IPS-20b (cell line): ENCODE measurements around the gene FAM13B.

Source experiments
- H3K27ac ChIP-seq: one replicate; pipeline ENCODE4 v1.5.1; 2013; ENCODE audit warnings: low read length
- H3K27me3 ChIP-seq: 2 replicates; pipeline ENCODE4 v1.6.1; 2013; ENCODE audit warnings: mild to moderate bottlenecking, low read length, inconsistent platforms; ENCODE audit not compliant: insufficient read depth
- H3K36me3 ChIP-seq: 2 replicates; pipeline ENCODE4 v1.6.1; 2013; ENCODE audit warnings: low read depth, mild to moderate bottlenecking, inconsistent platforms, low read length, moderate library complexity; ENCODE audit not compliant: insufficient read depth
- H3K4me1 ChIP-seq: 2 replicates; pipeline ENCODE4 v1.6.1; 2013; ENCODE audit warnings: mild to moderate bottlenecking, control low read depth, inconsistent platforms, low read length, moderate library complexity; ENCODE audit not compliant: insufficient read depth
- H3K4me3 ChIP-seq: 2 replicates; pipeline ENCODE4 v1.5.1; 2013; ENCODE audit warnings: mild to moderate bottlenecking, low read length, inconsistent platforms
- H3K9ac ChIP-seq: 2 replicates; pipeline ENCODE4 v1.6.1; 2013; ENCODE audit warnings: low read depth, mild to moderate bottlenecking, inconsistent platforms, low read length, moderate library complexity
- H3K9me3 ChIP-seq: 2 replicates; pipeline ENCODE4 v1.6.1; 2013; ENCODE audit warnings: mild to moderate bottlenecking, low read depth, low read length, inconsistent platforms; ENCODE audit not compliant: insufficient read depth

The FAM13B gene

DNA sequence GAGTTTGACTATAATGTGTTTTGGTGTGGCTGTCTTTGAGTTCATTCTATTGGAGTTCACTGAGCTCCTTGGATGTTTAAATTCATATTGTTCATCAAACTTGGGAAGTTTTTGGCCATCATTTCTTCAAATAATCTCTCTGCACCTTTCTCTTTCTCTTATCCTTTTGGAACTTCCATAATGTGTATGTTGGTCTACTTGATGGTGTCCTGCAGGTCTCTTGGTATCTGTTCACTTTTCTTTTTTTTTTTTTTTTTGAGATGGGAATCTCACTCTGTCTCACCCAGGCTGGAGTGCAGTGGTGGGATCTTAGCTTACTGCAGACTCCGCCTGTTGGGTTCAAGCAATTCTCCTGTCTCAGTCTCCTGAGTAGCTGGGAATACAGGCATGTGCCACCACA lies 116.0 kb downstream of the FAM13B start:
- Histone ChIP-seq H3K9me3 (no peaks in the 10 kb centered on the region; the same call in none of the 2 replicates), H3K9ac (no peak overlapping the region), H3K36me3 (no peaks in the 10 kb centered on the region), H3K4me1 (no peaks in the 10 kb centered on the region), H3K27ac (no peak overlapping the region), H3K27me3 (no peaks in the 10 kb centered on the region), H3K4me3 (no peak overlapping the region)

GRCh38 chr5:137914758-137915157 lies 118.1 kb downstream of the FAM13B start:
- Histone ChIP-seq H3K4me1 (no peaks in the 10 kb centered on the region), H3K27me3 (no peaks in the 10 kb centered on the region), H3K9me3 (no peaks in the 10 kb centered on the region; the same call in none of the 2 replicates), H3K27ac (no peak overlapping the region), H3K36me3 (no peaks in the 10 kb centered on the region), H3K4me3 (no peak overlapping the region), H3K9ac (no peak overlapping the region)

DNA sequence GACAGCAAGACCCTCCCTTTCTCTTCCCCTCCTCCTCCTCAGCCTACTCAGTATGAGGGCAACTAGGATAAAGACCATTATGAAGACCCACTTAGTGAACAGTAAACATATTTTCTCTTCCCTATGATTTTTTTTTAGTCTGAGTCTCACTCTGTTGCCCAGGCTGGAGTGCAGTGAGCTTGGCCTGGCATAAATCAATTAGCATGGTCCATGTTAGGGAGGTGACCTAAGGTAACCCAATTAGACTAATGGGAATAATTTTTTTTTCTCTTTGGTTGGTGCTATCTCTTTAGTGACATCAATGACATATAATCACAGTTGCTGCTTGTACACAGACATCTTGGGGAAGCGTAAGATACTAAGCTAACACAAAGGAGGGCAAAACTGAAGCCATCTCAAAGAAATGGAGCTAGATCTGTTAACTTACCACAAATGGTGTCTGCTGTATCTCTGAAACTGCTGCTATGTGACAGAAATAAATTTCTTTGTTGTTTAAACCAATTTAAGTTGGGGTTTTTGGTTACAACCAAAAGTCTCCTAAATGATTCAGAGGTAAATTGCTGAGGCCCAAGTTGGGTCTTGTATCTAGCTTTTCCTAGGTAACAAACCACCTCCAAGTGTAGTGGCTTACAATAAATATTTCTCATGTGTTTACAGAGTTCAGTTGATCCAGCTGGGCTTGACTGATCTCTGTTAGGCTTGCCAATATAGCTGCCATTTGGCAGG lies 130.3 kb downstream of the FAM13B start:
- H3K4me1 ChIP-seq, result no peaks in the 10 kb centered on the region
- H3K9ac ChIP-seq, result no peak overlapping the region
- H3K9me3 ChIP-seq, result no peaks in the 10 kb centered on the region
- no peaks in the 10 kb centered on the region for H3K36me3 ChIP-seq
- no peak overlapping the region for H3K4me3 ChIP-seq
- H3K27me3 ChIP-seq, result no peaks in the 10 kb centered on the region
- no peak overlapping the region for H3K27ac ChIP-seq

DNA sequence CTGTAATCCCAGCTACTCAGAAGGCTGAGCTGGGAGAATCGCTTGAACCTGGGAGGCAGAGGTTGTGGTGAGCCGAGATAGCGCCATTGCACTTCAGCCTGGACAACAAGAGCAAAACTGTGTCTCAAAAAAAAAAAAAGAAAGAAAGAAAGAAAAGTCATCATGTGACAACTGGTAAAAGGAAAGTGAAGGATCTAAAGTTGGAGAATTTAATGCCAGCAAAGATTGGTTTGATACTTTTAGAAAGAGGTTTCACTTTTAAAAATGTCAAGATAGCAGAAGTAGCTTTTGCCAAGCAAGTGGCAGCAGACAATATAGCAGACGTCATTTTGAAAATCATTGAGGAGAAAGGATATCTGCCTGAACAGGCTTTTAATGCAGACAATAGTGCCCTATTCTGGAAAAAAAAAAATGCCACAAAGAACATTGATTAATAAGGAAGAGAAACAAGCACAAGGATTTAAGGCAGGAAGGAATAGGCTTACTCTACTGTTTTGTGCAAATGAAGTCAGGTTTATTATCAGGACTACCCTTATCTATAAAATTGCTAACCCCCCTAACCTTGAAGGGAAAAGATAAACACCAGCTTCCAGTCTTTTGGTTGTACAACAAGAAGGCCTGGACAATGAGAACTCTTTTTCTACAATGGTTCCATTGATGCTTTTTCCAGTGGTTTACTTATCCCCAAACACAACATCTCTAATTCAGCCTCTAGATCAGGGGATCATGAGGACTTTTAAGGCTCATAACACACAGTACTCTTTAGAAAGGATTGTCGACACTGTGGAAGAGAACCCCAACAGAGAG lies 131.7 kb downstream of the FAM13B start:
- Histone ChIP-seq H3K9ac (no peak overlapping the region), H3K4me1 (no peaks in the 10 kb centered on the region), H3K4me3 (no peak overlapping the region), H3K36me3 (no peaks in the 10 kb centered on the region), H3K27ac (no peak overlapping the region), H3K27me3 (no peaks in the 10 kb centered on the region), H3K9me3 (no peaks in the 10 kb centered on the region)

GRCh38 chr5:137899493-137899892 lies 133.4 kb downstream of the FAM13B start:
- H3K4me3 ChIP-seq, result no peak overlapping the region
- H3K27me3 ChIP-seq, result no peaks in the 10 kb centered on the region
- no peaks in the 10 kb centered on the region for H3K9me3 ChIP-seq
- H3K36me3 ChIP-seq, result no peaks in the 10 kb centered on the region
- H3K9ac ChIP-seq, result no peak overlapping the region
- no peaks in the 10 kb centered on the region for H3K4me1 ChIP-seq
- no peak overlapping the region for H3K27ac ChIP-seq

GRCh38 chr5:137896560-137896959 lies 136.3 kb downstream of the FAM13B start:
- Histone ChIP-seq H3K9me3 (no peaks in the 10 kb centered on the region), H3K4me3 (no peak overlapping the region), H3K27ac (no peak overlapping the region), H3K27me3 (no peaks in the 10 kb centered on the region), H3K9ac (no peak overlapping the region), H3K36me3 (no peaks in the 10 kb centered on the region), H3K4me1 (no peaks in the 10 kb centered on the region)

- Histone ChIP-seq H3K36me3 (no peaks in the 10 kb centered on the region), H3K9me3 (no peaks in the 10 kb centered on the region), H3K27ac (no peak overlapping the region), H3K4me3 (no peak overlapping the region), H3K4me1 (peaks cover under 1% of the 10 kb centered on the region; the same call in 1 of the 2 replicates), H3K27me3 (no peaks in the 10 kb centered on the region), H3K9ac (no peak overlapping the region)
These were observed 138.3 kb downstream of the FAM13B start for GRCh38 chr5:137894586-137894985.

- no peak overlapping the region for H3K4me3 ChIP-seq
- H3K9ac ChIP-seq, result no peak overlapping the region
- peaks cover 10% of the 10 kb centered on the region; the same call in 1 of the 2 replicates for H3K4me1 ChIP-seq
- H3K27ac ChIP-seq, result no peak overlapping the region
- no peaks in the 10 kb centered on the region for H3K27me3 ChIP-seq
- no peaks in the 10 kb centered on the region for H3K36me3 ChIP-seq
- no peaks in the 10 kb centered on the region for H3K9me3 ChIP-seq
These were observed 141.0 kb downstream of the FAM13B start for GRCh38 chr5:137891849-137892248.

- no peak overlapping the region for H3K27ac ChIP-seq
- peaks cover 10% of the 10 kb centered on the region; the same call in 1 of the 2 replicates for H3K4me1 ChIP-seq
- H3K36me3 ChIP-seq, result no peaks in the 10 kb centered on the region
- no peak overlapping the region for H3K4me3 ChIP-seq
- no peaks in the 10 kb centered on the region for H3K27me3 ChIP-seq
- H3K9me3 ChIP-seq, result no peaks in the 10 kb centered on the region
- H3K9ac ChIP-seq, result no peak overlapping the region
These were observed 142.0 kb downstream of the FAM13B start for GRCh38 chr5:137890845-137891244.

DNA sequence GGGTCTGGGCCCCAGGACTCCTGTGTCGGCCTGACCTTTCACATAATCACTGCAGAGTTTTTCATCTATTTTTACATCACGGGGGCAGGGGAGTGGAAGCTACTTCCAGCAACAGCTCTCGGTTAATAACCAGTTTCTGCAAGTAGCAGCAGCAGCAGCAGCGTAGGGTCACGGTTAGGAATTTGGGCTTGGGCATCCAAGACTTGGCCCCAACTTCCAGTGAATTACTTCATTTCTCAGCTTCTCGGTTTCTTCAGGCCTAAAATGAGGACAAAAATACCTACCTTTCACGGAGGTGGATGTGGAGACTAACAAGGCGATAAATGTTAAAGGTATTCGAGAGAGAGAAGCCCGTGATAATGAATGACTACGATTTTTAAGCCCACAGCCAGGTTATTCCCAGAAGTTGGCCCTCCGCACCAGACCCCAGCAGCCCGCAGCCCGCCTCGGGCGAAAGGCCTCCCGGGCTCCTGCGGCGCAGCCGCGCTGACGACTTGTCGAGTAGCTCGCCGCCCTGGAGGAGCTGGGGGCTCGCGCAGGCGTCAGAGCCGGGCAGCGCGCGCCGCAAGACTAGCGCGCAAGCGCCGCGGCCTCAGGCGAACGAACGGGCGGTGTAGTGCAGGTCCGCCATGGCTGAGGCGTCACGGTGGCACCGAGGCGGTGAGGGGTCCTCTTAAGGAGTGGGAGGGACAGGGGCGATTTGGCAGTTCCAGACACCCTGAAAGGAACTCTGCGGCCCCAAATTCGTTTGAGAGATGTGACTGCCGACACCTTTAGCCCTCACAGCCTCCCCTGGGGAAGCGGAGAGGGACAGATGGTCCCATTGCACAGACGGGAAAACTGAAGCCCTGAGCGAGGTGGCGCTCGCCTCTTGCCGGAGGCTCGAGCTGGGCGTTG lies 143.8 kb downstream of the FAM13B start, which contains the start of gene PKD2L2:
Gene PKD2L2 (plus strand): TSS at position 595 of the 897 bp plus-strand sequence. CDS start 35 bp downstream, at position 630.
- H3K36me3 ChIP-seq, result no peaks in the 10 kb centered on the region
- H3K27me3 ChIP-seq, result no peaks in the 10 kb centered on the region
- H3K9me3 ChIP-seq, result no peaks in the 10 kb centered on the region
- H3K27ac ChIP-seq, result no peak within 1 kb of the TSS
- peak within 1 kb of the TSS; percentile 66 for H3K4me3 ChIP-seq
- H3K9ac ChIP-seq, result peak within 1 kb of the TSS; percentile 51; the same call in 1 of the 2 replicates
- peaks cover 10% of the 10 kb centered on the region; the same call in 1 of the 2 replicates for H3K4me1 ChIP-seq

DNA sequence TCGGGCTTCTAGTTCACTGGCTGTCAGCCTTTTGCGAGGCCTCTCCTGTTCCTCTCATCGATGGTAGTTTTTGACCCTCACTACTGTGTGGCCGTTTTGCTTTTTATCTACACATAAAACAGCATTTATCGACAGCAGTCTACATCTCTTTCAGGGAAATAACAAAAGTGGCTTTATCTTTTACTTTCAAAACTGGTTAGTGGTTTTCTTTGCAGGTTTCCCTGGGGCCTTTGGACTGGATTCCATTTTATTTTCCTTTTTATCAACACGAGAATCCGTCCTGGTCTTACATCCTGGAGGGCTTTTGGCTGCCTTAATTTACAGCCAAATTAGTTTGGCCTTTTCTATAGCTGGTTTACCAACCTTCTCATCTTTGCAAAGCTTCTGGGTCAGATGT lies 144.4 kb downstream of the FAM13B start:
- Histone ChIP-seq H3K36me3 (no peaks in the 10 kb centered on the region), H3K27ac (no peak overlapping the region), H3K9me3 (no peaks in the 10 kb centered on the region), H3K9ac (peak overlapping the region; percentile 51; the same call in 1 of the 2 replicates), H3K27me3 (no peaks in the 10 kb centered on the region), H3K4me1 (peaks cover 10% of the 10 kb centered on the region; the same call in 1 of the 2 replicates), H3K4me3 (peak overlapping the region; percentile 51; the same call in 1 of the 2 replicates)
